HepG2 (cell line): ENCODE results near the gene DNAH8. TPM values are rescaled to one million over a fixed set of nuclear protein-coding genes. Genes with fewer than 3 reads are reported as not detected.

Experiments
- ATAC-seq: fragments of 200-7000 bp; cut with Tn5 transposase; 3 replicates; pipeline ENCODE4 v1.9.1; 2020; ENCODE audit warnings: mild to moderate bottlenecking, moderate library complexity
- BruUV-seq: library from RNA; stranded (reverse); fragments of 400-500 nt; replicated peaks from 2 replicates; lab custom pipeline; 2021; lab: Mats Ljungman, UMichigan
- CTCF ChIA-PET: fragments of 300-600 bp; formaldehyde crosslinking; extraction: SDS; loops from one replicate; lab custom pipeline; 2021; ENCODE audit warnings: low total read pairs, inconsistent platforms, low intra/inter-chr PET ratio; lab: Yijun Ruan, JAX
- POLR2A ChIA-PET: fragments of 350-600 bp; sonication (Branson Sonifier 250); formaldehyde crosslinking; loops from one replicate; lab custom pipeline; 2020; ENCODE audit warnings: antibody characterized with exemption, inconsistent platforms; lab: Yijun Ruan, JAX
- DNase-seq: peaks from one replicate; pipeline ENCODE4 v3.0.0-alpha.2; 2015; ENCODE audit warnings: low spot score
- FAIRE-seq: peaks from 3 replicates; lab custom pipeline; 2011; peaks lifted over from hg19 to GRCh38; lab: Jason Lieb, UNC
- H2AFZ ChIP-seq: one replicate; pipeline ENCODE4 v1.6.1; 2011; ENCODE audit warnings: low read length, inconsistent platforms
- H3K27ac ChIP-seq: fragments of 300-600 bp; 3 replicates; pipeline ENCODE4 v1.8.0; 2011; ENCODE audit warnings: mixed run types, mild to moderate bottlenecking, mixed read lengths, low read length, inconsistent platforms; ENCODE audit not compliant: insufficient read depth; ENCODE audit errors: extremely low read length
- H3K27me3 ChIP-seq, 2 experiments: fragments of 200-600 bp in 1 of 2; 2 replicates in 1 of 2; 3 replicates in 1 of 2; pipeline versions ENCODE4 v1.6.0 to v1.8.0; 2011; ENCODE audit warnings: low read length in 2 of 2, mild to moderate bottlenecking in 2 of 2, moderate library complexity in 2 of 2, inconsistent platforms in 1 of 2; ENCODE audit not compliant: insufficient read depth in 2 of 2, control insufficient read depth in 1 of 2
- H3K36me3 ChIP-seq, 2 experiments: fragments of 200-600 bp in 1 of 2; replicated peaks in 1 of 2; 2 replicates in 1 of 2; 3 replicates in 1 of 2; pipeline versions ENCODE4 v1.5.1 to v1.8.0; 2011; ENCODE audit warnings: low read length in 2 of 2, inconsistent platforms in 1 of 2; ENCODE audit not compliant: insufficient read depth in 2 of 2, control insufficient read depth in 1 of 2
- H3K4me1 ChIP-seq: 2 replicates; pipeline ENCODE4 v1.5.1; 2012; ENCODE audit warnings: low read length, inconsistent platforms; ENCODE audit not compliant: insufficient read depth
- H3K4me2 ChIP-seq: 2 replicates; pipeline ENCODE4 v1.6.0; 2011; ENCODE audit warnings: low read depth, low read length, inconsistent platforms
- H3K4me3 ChIP-seq, 3 experiments: fragments of 200-600 bp in 1 of 3; sonication (generic), shearing (Covaris generic) in 1 of 3; replicated peaks in 1 of 3; 2 replicates each; pipeline ENCODE4 v1.5.1; 2011 to 2016; ENCODE audit warnings: low read length in 3 of 3, inconsistent platforms in 2 of 3, low read depth in 2 of 3, mild to moderate bottlenecking in 2 of 3, control low read depth in 1 of 3, mixed read lengths in 1 of 3; ENCODE audit not compliant: insufficient read depth in 1 of 3
- H3K79me2 ChIP-seq: one replicate; pipeline ENCODE4 v1.6.1; 2011; ENCODE audit warnings: low read length, inconsistent platforms; ENCODE audit not compliant: insufficient read depth
- H3K9ac ChIP-seq: 2 replicates; pipeline ENCODE4 v1.6.0; 2011; ENCODE audit warnings: mild to moderate bottlenecking, low read depth, low read length, inconsistent platforms; ENCODE audit not compliant: insufficient read depth
- H3K9me3 ChIP-seq: 2 replicates; pipeline ENCODE4 v1.5.1; 2012; ENCODE audit warnings: mild to moderate bottlenecking, low read length
- H4K20me1 ChIP-seq: 2 replicates; pipeline ENCODE4 v1.6.0; 2011; ENCODE audit warnings: inconsistent platforms, mild to moderate bottlenecking, low read length, moderate library complexity; ENCODE audit not compliant: insufficient read depth
- ATAD3A ChIP-seq: sonication (generic); formaldehyde crosslinking; IDR thresholded peaks from 2 replicates; pipeline ENCODE4 v1.4.0; 2020; ENCODE audit warnings: missing genetic modification reagents
- EED ChIP-seq: sonication (generic); formaldehyde crosslinking; IDR thresholded peaks from 2 replicates; pipeline ENCODE4 v1.5.0; 2020; ENCODE audit warnings: mild to moderate bottlenecking, missing genetic modification reagents
- FOXO1 ChIP-seq: sonication (generic); formaldehyde crosslinking; IDR thresholded peaks from 2 replicates; pipeline ENCODE4 v1.4.0; 2020; ENCODE audit warnings: missing genetic modification reagents
- NCOA5 ChIP-seq: sonication (generic); formaldehyde crosslinking; IDR thresholded peaks from 2 replicates; pipeline ENCODE4 v1.4.0; 2020; ENCODE audit warnings: missing genetic modification reagents
- STAG1 ChIP-seq: sonication (generic); formaldehyde crosslinking; IDR thresholded peaks from 2 replicates; pipeline ENCODE4 v1.4.0; 2020; ENCODE audit warnings: missing genetic modification reagents
- ZKSCAN8 ChIP-seq: IDR thresholded peaks from 2 replicates; pipeline ENCODE4 v1.6.1; 2016; ENCODE audit warnings: borderline replicate concordance, missing genetic modification reagents, missing compliant biosample characterization
- ZNF101 ChIP-seq: sonication (generic); formaldehyde crosslinking; IDR thresholded peaks from 2 replicates; pipeline ENCODE4 v1.4.0; 2020; ENCODE audit warnings: mild to moderate bottlenecking, low read depth, missing genetic modification reagents, borderline replicate concordance
- ZNF17 ChIP-seq: sonication (generic); formaldehyde crosslinking; IDR thresholded peaks from 2 replicates; pipeline ENCODE4 v1.5.0; 2020; ENCODE audit warnings: mild to moderate bottlenecking, missing genetic modification reagents
- ZNF678 ChIP-seq: sonication (generic); formaldehyde crosslinking; IDR thresholded peaks from 2 replicates; pipeline ENCODE4 v1.4.0; 2020; ENCODE audit warnings: mild to moderate bottlenecking, missing genetic modification reagents
- ZNF737 ChIP-seq: sonication (generic); formaldehyde crosslinking; IDR thresholded peaks from 2 replicates; pipeline ENCODE4 v1.5.0; 2020; ENCODE audit warnings: missing genetic modification reagents, mild to moderate bottlenecking, borderline replicate concordance
- WGBS: methylation state at CpG from one replicate; pipeline ENCODE4 v1.1.6; 2017; ENCODE audit warnings: low lambda C conversion rate; 5-methylcytosine and 5-hydroxymethylcytosine counted together
- in situ Hi-C: cut with HindIII; loops from 2 replicates; pipeline ENCODE4 v1.10.0; 2017; ENCODE audit warnings: low pct_unique_long_range_greater_than_20kb; ENCODE audit not compliant: extremely low pct_ligation_motif_present
- intact Hi-C: fragments of 100-400 bp; cut with micrococcal nuclease; formaldehyde crosslinking; loops from one replicate; pipeline ENCODE4 v1.10.0; 2022; ENCODE audit not compliant: unreplicated experiment
- polyA plus RNA-seq, 8 experiments: library from polyadenylated mRNA; depleted of rRNA in 3 of 8; stranded (reverse) in 7 of 8; unstranded in 1 of 8; fragments of >200 nt; fragmentation: Illumina TruSeq in 4 of 8; extraction: Trizol in 4 of 8; gene quantifications; 2 replicates each; pipeline versions ENCODE4 v1.2.1 to v1.2.3, GENCODE V29; 2011 to 2016; ENCODE audit warnings: low read depth in 4 of 8, missing spikeins in 1 of 8, mixed read lengths in 1 of 8; ENCODE audit not compliant: insufficient read depth in 1 of 8
- total RNA-seq, 5 experiments: library from RNA; depleted of rRNA; stranded (reverse); fragments of >200 nt; fragmentation: Illumina TruSeq; extraction: Trizol; gene quantifications; 2 replicates each; pipeline ENCODE4 v1.2.3, GENCODE V29; 2016; ENCODE audit warnings: low read depth in 1 of 5
- TF ChIP-seq, protein P1 (sequence below): sonication (generic); formaldehyde crosslinking; IDR thresholded peaks from 2 replicates; pipeline ENCODE4 v1.5.0; 2020; ENCODE audit warnings: missing genetic modification reagents

The DNAH8 gene
- total and polyA plus RNA-seq, 2 of the 13 experiments (the other 11 are each of a cell fraction or from before 2014, with no cell fraction given) = not detected

DNA sequence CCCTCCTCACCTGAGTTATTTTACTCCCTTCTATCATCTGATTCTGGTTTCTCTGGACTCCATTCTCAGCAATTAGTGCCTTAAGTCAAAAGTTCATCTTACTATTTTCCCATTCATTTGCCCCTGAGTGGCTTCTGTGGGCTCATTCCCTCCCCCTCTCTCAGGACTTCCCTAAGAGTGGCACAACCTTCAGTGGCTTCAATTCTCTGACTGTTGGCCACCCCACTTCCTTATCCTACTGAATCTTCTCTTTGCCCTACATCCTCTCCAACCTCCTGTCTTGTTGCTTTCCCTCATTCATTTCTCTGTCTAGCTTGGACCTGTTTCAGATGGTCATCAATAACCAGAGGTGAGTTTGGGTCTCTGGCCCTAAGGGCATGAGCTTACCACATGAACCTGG lies 272.4 kb downstream of the DNAH8 start:
- no peaks in the 10 kb centered on the region for H3K79me2 ChIP-seq
- CTCF ChIA-PET = no interaction called here

DNA sequence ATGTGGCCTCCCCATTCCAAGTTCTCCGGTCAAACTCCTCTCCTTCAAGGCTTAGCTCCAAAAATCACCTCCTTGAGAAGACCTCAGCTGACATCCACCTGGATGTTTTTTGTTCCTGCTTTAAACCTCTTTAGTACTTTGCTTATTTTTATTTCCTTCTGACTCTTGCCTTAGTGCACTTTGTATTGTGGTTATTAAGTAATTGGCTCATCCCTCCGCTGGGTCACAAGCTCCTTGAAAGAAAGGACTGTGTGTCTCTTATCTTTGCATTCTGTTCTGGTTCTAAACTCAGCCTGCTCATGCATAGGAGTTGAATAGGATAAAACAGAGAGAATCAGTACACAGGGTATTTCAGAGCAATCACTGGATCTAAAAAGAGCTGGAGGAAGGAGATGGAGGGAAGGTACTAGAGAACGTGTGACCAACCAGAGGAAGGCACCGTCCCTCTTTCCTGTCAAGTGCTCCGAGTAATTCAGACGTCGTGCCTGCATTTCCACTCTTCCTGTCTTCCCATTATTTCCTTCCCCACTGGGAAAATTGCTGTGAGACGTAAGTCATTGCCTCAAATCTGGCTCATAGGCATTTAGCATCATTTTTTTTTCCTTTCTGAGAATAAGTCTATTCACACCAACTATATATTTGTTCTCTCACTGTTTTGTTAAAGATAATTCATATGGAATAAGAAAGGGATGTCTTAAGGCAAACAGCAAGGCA lies 273.8 kb downstream of the DNAH8 start:
- Histone ChIP-seq H3K79me2 (no peaks in the 10 kb centered on the region), H3K4me1 (no peaks in the 10 kb centered on the region), H3K9ac (no peak overlapping the region), H3K27me3 (no peaks in the 10 kb centered on the region), H3K4me3 (no peak overlapping the region), H3K27ac (no peak overlapping the region), H2AFZ (no peak overlapping the region), H4K20me1 (no peaks in the 10 kb centered on the region), H3K9me3 (no peaks in the 10 kb centered on the region), H3K4me2 (no peak overlapping the region), H3K36me3 (no peaks in the 10 kb centered on the region)
- FAIRE-seq (no peak), ATAC-seq (no peak), DNase-seq (no peak)
- CTCF ChIA-PET = no interaction called here
- POLR2A ChIA-PET = no interaction called here
- no TSS peak for BruUV-seq
- 36% methylated on average over 8 of the region's 8 CpGs for WGBS
- intact Hi-C loops = no loop called here
- TF ChIP-seq STAG1 (CRISPR knock-in tag) = no peak
- TF ChIP-seq ZKSCAN8 (CRISPR knock-in tag) = no peak
- TF ChIP-seq ZNF101 = no peak
- TF ChIP-seq FOXO1 (CRISPR knock-in tag) = no peak
- TF ChIP-seq ZNF678 = no peak
- no peak for TF ChIP-seq ZNF17 (CRISPR knock-in tag)
- TF ChIP-seq EED (CRISPR knock-in tag) = no peak
- TF ChIP-seq ZNF737 (CRISPR knock-in tag) = no peak
- no peak for TF ChIP-seq ATAD3A (CRISPR knock-in tag)
- TF ChIP-seq, protein P1, sequence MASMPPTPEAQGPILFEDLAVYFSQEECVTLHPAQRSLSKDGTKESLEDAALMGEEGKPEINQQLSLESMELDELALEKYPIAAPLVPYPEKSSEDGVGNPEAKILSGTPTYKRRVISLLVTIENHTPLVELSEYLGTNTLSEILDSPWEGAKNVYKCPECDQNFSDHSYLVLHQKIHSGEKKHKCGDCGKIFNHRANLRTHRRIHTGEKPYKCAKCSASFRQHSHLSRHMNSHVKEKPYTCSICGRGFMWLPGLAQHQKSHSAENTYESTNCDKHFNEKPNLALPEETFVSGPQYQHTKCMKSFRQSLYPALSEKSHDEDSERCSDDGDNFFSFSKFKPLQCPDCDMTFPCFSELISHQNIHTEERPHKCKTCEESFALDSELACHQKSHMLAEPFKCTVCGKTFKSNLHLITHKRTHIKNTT (CRISPR knock-in tag) = no peak
- in situ Hi-C loops = no loop called here

More for the DNA sequence above, 272.4 kb downstream of the DNAH8 start:
- no peak for TF ChIP-seq NCOA5 (CRISPR knock-in tag)
- Histone ChIP-seq H3K9me3 (no peaks in the 10 kb centered on the region), H3K36me3 (no peaks in the 10 kb centered on the region), H3K4me3 (no peak overlapping the region), H3K9ac (no peak overlapping the region), H4K20me1 (no peaks in the 10 kb centered on the region), H3K4me1 (no peaks in the 10 kb centered on the region), H3K27ac (no peak overlapping the region), H2AFZ (no peak overlapping the region), H3K27me3 (no peaks in the 10 kb centered on the region), H3K4me2 (no peak overlapping the region)
- DNase-seq = no peak
- BruUV-seq = no TSS peak
- ATAC-seq = no peak
- intact Hi-C loops (no loop called here), in situ Hi-C loops (no loop called here)
- POLR2A ChIA-PET = no interaction called here
- no peak for FAIRE-seq
